GM19043 (cell line): ENCODE results near the gene KRT35.

Experiments
- ATAC-seq: cut with Tn5 transposase; IDR thresholded peaks from one replicate; pipeline ENCODE4 v1.9.1; 2021; ENCODE audit warnings: low read depth; ENCODE audit not compliant: unreplicated experiment

Gene KRT35

GRCh38 chr17:41512546-41513167 lies 31.7 kb upstream of the KRT35 start:
- ATAC-seq: no peak

GRCh38 chr17:41511716-41512115 lies 30.8 kb upstream of the KRT35 start:
- ATAC-seq: no peak

GRCh38 chr17:41511116-41511515 lies 30.2 kb upstream of the KRT35 start:
- no peak for ATAC-seq

GRCh38 chr17:41510251-41511065 lies 29.5 kb upstream of the KRT35 start:
- ATAC-seq: no peak

GRCh38 chr17:41507315-41507880 lies 26.4 kb upstream of the KRT35 start:
- no peak for ATAC-seq

- no peak for ATAC-seq
Observed at GRCh38 chr17:41505809-41506767, 25.1 kb upstream of the KRT35 start.

GRCh38 chr17:41505007-41505808 lies 24.3 kb upstream of the KRT35 start, which contains the start of gene KRT13:
Gene KRT13 (minus strand): TSS chr17:41505612. CDS start chr17:41505550, 62 bp downstream.
- ATAC-seq: no peak

GRCh38 chr17:41504246-41504977 lies 23.5 kb upstream of the KRT35 start:
- no peak for ATAC-seq

- ATAC-seq: no peak
Observed at GRCh38 chr17:41503202-41503601, 22.3 kb upstream of the KRT35 start.

- no peak for ATAC-seq
Observed at GRCh38 chr17:41500131-41500911, 19.4 kb upstream of the KRT35 start.

GRCh38 chr17:41499714-41500113 lies 18.8 kb upstream of the KRT35 start:
- ATAC-seq: no peak

- no peak for ATAC-seq
Observed at GRCh38 chr17:41498276-41498675, 17.3 kb upstream of the KRT35 start.

- peak; percentile 55 for ATAC-seq
Observed at GRCh38 chr17:41496803-41497484, 16.0 kb upstream of the KRT35 start.

GRCh38 chr17:41494524-41494923 lies 13.6 kb upstream of the KRT35 start:
- ATAC-seq: no peak

GRCh38 chr17:41492771-41493170 lies 11.8 kb upstream of the KRT35 start:
- no peak for ATAC-seq

GRCh38 chr17:41492351-41492750 lies 11.4 kb upstream of the KRT35 start:
- no peak for ATAC-seq

- ATAC-seq: no peak
Observed at GRCh38 chr17:41491476-41491875, 10.5 kb upstream of the KRT35 start.
